Mononuclear cell (primary cell): Measurements from ENCODE around the gene ADORA1. TPM values are rescaled to one million over a fixed set of nuclear protein-coding genes. Genes with fewer than 3 reads are reported as not detected.

Experiments used
- H3K27me3 ChIP-seq: 2 replicates; pipeline ENCODE4 v1.6.0; 2011; ENCODE audit warnings: low read length, control low read depth; ENCODE audit not compliant: insufficient read depth
- H3K4me1 ChIP-seq: 2 replicates; pipeline ENCODE4 v1.5.1; 2011; ENCODE audit warnings: mild to moderate bottlenecking, low read length, control low read depth; ENCODE audit not compliant: insufficient read depth
- H3K4me3 ChIP-seq: 2 replicates; pipeline ENCODE4 v1.5.1; 2011; ENCODE audit warnings: mild to moderate bottlenecking, low read length, moderate library complexity
- H3K9me3 ChIP-seq: 2 replicates; pipeline ENCODE4 v1.5.1; 2011; ENCODE audit warnings: low read depth, mild to moderate bottlenecking, control low read depth, low read length
- total RNA-seq: library from RNA; depleted of rRNA; stranded (reverse); fragments of >200 nt; gene quantifications from one replicate; pipeline ENCODE4 v1.2.3, GENCODE V29; 2012

The ADORA1 gene
- total RNA-seq, 1 donor, result not detected

GRCh38 chr1:203089001-203089650 lies 38.4 kb upstream of the ADORA1 start:
- H3K4me1 ChIP-seq, result no peaks in the 10 kb centered on the region
- H3K4me3 ChIP-seq, result no peak overlapping the region
- H3K27me3 ChIP-seq, result peaks cover 5% of the 10 kb centered on the region
- no peaks in the 10 kb centered on the region for H3K9me3 ChIP-seq

DNA sequence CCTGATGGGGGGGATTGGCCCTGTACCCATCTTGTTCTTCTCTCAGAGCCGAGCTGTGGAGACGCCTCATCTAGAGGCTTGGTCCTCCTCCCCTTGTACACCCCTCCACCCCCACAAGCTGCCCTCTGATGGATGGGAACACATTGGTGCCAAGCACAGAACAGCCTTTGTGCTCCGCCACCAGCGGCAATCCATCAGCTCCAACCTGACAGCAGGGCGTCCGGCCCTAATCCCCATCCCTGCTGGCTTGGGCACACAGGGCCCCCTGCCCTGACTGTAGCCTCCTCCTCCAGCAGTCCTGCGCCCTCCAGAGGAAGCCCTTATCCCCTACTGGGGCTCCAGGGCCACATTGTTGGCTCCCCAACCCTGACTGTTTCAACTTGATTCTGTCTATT lies 37.9 kb upstream of the ADORA1 start:
- H3K27me3 ChIP-seq, result peaks cover 5% of the 10 kb centered on the region
- H3K9me3 ChIP-seq, result peaks cover 3% of the 10 kb centered on the region
- no peaks in the 10 kb centered on the region for H3K4me1 ChIP-seq

DNA sequence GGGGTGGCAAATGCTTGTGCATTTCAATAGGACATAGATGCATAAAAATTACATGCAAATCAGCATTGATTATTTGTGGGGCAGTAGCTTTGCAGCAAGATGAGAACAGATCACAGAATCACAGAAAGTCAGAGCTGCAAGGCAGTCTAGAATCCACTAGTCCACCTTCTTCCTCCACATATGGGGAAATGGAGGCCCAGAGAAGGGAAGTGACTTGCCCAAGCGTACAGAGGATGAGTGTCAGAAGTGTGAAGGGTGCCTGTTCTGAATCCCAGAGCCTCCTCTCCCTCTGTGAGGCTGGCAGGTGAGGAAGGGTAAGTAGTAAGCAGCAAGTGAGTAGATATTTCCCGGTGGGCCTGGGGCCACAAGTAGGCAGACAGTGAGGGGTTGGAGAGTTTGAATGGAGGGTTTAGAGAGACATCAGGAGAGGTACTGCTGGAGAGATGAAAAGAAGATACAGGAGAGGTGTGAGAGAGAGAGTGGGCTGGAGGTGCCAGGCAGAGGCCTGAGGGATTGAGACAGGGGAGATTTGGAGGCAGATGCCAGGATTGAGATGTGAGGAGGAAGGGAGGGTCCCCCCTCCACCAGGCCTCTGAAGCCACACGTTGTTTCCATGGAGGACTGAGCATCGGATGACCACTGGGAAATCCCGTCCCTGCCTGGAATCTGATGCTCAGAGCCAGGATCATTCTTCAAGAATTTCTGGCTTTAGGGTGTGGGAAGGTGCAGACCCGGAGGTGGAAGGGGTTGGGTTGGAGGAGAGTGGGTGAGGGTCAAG lies 36.9 kb upstream of the ADORA1 start:
- H3K27me3 ChIP-seq, result peaks cover 5% of the 10 kb centered on the region
- H3K9me3 ChIP-seq, result peaks cover 12% of the 10 kb centered on the region
- H3K4me3 ChIP-seq, result no peak overlapping the region
- no peaks in the 10 kb centered on the region for H3K4me1 ChIP-seq

More for the DNA sequence above, 37.9 kb upstream of the ADORA1 start:
- H3K4me3 ChIP-seq, result no peak overlapping the region

GRCh38 chr1:203091199-203091477 lies 36.4 kb upstream of the ADORA1 start:
- H3K9me3 ChIP-seq, result peaks cover 18% of the 10 kb centered on the region

GRCh38 chr1:203091761-203092330 lies 35.7 kb upstream of the ADORA1 start:
- H3K4me3 ChIP-seq, result no peak overlapping the region
- peaks cover 5% of the 10 kb centered on the region for H3K27me3 ChIP-seq
- peaks cover 19% of the 10 kb centered on the region for H3K9me3 ChIP-seq
- H3K4me1 ChIP-seq, result no peaks in the 10 kb centered on the region

More at GRCh38 chr1:203091199-203091477, 36.4 kb upstream of the ADORA1 start:
- Histone ChIP-seq H3K4me1 (no peaks in the 10 kb centered on the region), H3K27me3 (peaks cover 5% of the 10 kb centered on the region), H3K4me3 (no peak overlapping the region)

DNA sequence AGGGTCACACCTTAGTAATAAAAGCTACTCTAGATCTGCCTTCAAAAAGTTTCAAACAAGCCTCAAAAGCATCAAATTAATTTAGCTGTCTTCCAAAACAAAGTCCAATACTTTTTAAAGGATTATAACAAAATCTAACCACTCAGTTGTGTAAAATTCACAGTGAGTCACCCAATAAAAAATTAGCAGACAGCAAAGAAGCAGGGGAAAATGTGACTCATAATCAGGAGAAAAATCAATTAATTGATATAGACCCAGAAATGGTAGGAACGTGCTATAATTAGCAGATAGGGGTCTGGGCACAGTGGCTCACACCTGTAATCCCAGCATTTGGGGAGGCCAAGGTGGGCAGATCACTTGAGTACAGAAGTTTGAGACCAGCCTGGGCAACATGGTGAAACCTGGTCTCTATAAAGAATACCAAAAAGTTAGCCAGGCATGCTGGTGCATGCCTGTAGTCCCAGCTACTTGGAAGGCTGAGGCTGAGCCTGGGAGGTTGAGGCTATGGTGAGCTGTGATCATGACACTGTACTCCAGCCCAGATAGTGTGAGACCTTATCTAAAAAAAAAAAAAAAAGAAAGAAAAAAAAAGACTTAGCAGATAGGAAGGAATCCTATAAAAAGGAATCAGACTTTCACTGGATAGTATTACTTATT lies 33.6 kb upstream of the ADORA1 start:
- Histone ChIP-seq H3K4me3 (no peak overlapping the region), H3K4me1 (no peaks in the 10 kb centered on the region), H3K27me3 (peaks cover 8% of the 10 kb centered on the region), H3K9me3 (peaks cover 19% of the 10 kb centered on the region)

- no peaks in the 10 kb centered on the region for H3K4me1 ChIP-seq
- peaks cover 9% of the 10 kb centered on the region for H3K27me3 ChIP-seq
- no peak overlapping the region for H3K4me3 ChIP-seq
- peaks cover 19% of the 10 kb centered on the region for H3K9me3 ChIP-seq
These were observed 32.4 kb upstream of the ADORA1 start for GRCh38 chr1:203095061-203095690.

DNA sequence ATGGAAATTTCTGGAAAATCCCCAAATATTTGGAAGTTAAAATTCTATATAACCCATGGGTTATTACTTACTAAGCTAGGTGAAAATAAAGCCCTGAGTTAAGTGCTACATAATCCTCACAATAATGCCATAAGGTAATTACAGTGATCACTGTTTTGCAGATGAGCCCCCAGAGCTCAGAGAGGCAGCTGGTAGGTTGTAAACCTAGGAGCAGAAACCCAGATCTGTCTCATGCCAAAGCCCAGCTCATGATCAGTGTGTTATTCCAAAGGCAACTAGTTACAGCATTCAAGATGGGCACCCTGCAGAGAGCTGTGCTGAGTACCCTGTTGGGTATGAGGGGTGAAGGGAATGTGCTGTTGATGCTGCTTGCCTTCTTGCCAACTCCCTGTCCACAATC lies 31.0 kb upstream of the ADORA1 start:
- Histone ChIP-seq H3K4me1 (no peaks in the 10 kb centered on the region), H3K4me3 (no peak overlapping the region), H3K9me3 (peaks cover 19% of the 10 kb centered on the region), H3K27me3 (peaks cover 9% of the 10 kb centered on the region)

DNA sequence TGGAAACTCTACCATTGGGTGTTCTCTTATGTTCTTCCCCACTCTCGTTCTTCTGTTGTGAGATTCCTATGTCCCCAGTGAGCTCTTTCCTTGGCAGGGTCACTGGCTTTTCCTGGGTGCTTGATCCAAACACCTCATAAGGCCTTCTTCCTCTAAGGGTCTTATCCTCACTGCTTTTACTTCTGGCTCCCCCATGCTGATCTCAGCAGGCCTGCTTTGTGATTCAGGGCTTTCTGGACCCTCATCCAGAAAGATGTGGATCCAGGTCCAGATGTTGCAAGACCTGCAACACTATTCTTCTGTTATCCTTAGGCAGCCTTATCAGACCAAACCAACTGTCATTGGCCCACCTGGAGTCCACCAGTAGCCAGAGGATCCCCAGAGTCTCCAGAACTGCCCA lies 30.5 kb upstream of the ADORA1 start:
- Histone ChIP-seq H3K9me3 (peaks cover 19% of the 10 kb centered on the region), H3K4me1 (no peaks in the 10 kb centered on the region), H3K4me3 (no peak overlapping the region), H3K27me3 (peaks cover 9% of the 10 kb centered on the region)

DNA sequence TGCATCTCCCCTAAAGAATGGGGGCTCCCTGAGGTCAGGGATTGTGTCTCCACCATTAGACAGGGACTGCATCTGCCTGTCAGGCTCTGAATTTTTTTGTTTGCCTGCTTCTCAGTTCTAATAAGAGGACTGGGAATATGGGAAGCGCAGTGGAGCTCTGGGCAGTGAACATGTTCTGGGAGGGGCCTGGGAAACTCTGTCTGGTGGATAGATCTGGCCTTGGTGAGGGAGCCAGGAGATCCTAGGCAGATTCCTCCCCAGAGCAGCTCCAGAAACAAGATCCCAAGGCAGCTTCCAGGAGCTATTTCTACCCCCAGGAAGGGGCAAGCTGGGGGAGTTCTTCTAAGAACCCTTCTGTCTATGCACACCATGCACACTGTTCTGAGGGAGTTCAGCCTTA lies 29.1 kb upstream of the ADORA1 start:
- Histone ChIP-seq H3K4me3 (no peak overlapping the region), H3K27me3 (peaks cover 6% of the 10 kb centered on the region), H3K4me1 (no peaks in the 10 kb centered on the region), H3K9me3 (peaks cover 19% of the 10 kb centered on the region)

DNA sequence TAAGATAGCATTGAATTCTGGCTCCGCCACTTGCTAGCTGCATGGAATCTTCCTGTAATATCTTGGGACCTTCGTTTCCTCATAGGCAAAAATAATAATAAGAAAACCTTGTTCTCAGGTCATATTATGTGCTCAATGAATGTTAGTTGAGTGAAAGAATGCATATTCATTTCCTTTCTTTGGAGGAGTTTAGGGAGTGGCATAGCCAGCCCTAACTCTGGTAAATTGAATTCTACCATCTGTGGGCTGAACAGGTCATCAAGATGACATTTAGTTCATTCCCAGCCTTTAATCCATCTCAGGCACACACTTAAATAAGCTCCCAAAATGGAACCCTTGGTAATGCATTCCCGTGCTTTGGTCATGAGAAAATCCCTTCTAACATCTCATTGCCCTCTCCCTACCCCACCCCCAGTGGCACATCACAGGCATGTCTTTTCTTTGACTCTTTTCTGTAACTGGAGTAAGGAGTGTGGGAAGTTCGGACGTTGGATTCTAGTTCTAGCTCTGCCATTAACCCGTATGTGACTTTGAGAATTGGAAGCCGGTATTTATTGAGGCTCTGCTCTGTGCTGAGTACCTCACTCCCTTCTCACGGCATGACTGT lies 28.5 kb upstream of the ADORA1 start:
- peaks cover 19% of the 10 kb centered on the region for H3K9me3 ChIP-seq
- peaks cover 4% of the 10 kb centered on the region for H3K27me3 ChIP-seq
- H3K4me3 ChIP-seq, result no peak overlapping the region
- no peaks in the 10 kb centered on the region for H3K4me1 ChIP-seq

GRCh38 chr1:203099805-203100515 lies 27.6 kb upstream of the ADORA1 start:
- H3K4me1 ChIP-seq, result no peaks in the 10 kb centered on the region
- no peak overlapping the region for H3K4me3 ChIP-seq
- H3K9me3 ChIP-seq, result peaks cover 18% of the 10 kb centered on the region
- H3K27me3 ChIP-seq, result peaks cover 6% of the 10 kb centered on the region

- Histone ChIP-seq H3K4me3 (no peak overlapping the region), H3K27me3 (peaks cover 9% of the 10 kb centered on the region), H3K9me3 (peaks cover 18% of the 10 kb centered on the region), H3K4me1 (no peaks in the 10 kb centered on the region)
These were observed 27.0 kb upstream of the ADORA1 start for GRCh38 chr1:203100516-203100869.
